Glutamatergic neuron (in vitro differentiated cells): ENCODE data around the gene TADA2A. TPM values are rescaled to one million over a fixed set of nuclear protein-coding genes. Genes with fewer than 3 reads are reported as not detected.
"Not testable (repeated sequence)": the region's sequence is repeated elsewhere in the genome, so short reads cannot be mapped to it uniquely, and the experiment has no call there.

Experiments
- DNase-seq: peaks from one replicate; pipeline ENCODE4 v3.0.0; 2022
- H3K27ac Mint-ChIP-seq: one replicate; pipeline ENCODE4 v1.8.0; 2020; ENCODE audit warnings: mild to moderate bottlenecking, mixed read lengths, inconsistent platforms; ENCODE audit not compliant: unreplicated experiment
- H3K27me3 Mint-ChIP-seq: one replicate; pipeline ENCODE4 v1.8.0; 2020; ENCODE audit warnings: mild to moderate bottlenecking, moderate library complexity, mixed read lengths, inconsistent platforms; ENCODE audit not compliant: unreplicated experiment
- H3K36me3 Mint-ChIP-seq: one replicate; pipeline ENCODE4 v1.8.0; 2020; ENCODE audit warnings: mild to moderate bottlenecking, mixed read lengths, inconsistent platforms; ENCODE audit not compliant: unreplicated experiment
- H3K4me1 Mint-ChIP-seq: one replicate; pipeline ENCODE4 v1.8.0; 2020; ENCODE audit warnings: mild to moderate bottlenecking, low read depth, mixed read lengths, inconsistent platforms; ENCODE audit not compliant: unreplicated experiment
- H3K4me3 Mint-ChIP-seq: one replicate; pipeline ENCODE4 v1.8.0; 2020; ENCODE audit warnings: mild to moderate bottlenecking, mixed read lengths, inconsistent platforms; ENCODE audit not compliant: unreplicated experiment
- H3K9me3 Mint-ChIP-seq: one replicate; pipeline ENCODE4 v1.8.0; 2020; ENCODE audit warnings: mild to moderate bottlenecking, moderate library complexity, mixed read lengths, inconsistent platforms; ENCODE audit not compliant: unreplicated experiment
- total RNA-seq: library from RNA; stranded (reverse); fragmentation: NEBNext Ultra II Directional; extraction: Animal tissue kit (Norgen Biotek cat#: 25700); gene quantifications from one replicate; pipeline ENCODE4 v1.2.1, GENCODE V29; 2021; ENCODE audit not compliant: unreplicated experiment
- TF ChIP-seq, protein P1 (sequence below): fragments of 200-600 bp; sonication (generic); IDR thresholded peaks from one replicate; pipeline ENCODE4 v1.5.0; 2021; ENCODE audit not compliant: partially characterized antibody, unreplicated experiment

The TADA2A gene
- total RNA-seq, 1 donor from 2014 or later: 30.6 TPM

GRCh38 chr17:37399265-37399803 lies 7.4 kb upstream of the TADA2A start:
- H3K4me3 Mint-ChIP-seq: no peak overlapping the region
- H3K36me3 Mint-ChIP-seq: no peaks in the 10 kb centered on the region
- no peaks in the 10 kb centered on the region for H3K27me3 Mint-ChIP-seq
- H3K27ac Mint-ChIP-seq: no peak overlapping the region
- TF ChIP-seq, protein P1, sequence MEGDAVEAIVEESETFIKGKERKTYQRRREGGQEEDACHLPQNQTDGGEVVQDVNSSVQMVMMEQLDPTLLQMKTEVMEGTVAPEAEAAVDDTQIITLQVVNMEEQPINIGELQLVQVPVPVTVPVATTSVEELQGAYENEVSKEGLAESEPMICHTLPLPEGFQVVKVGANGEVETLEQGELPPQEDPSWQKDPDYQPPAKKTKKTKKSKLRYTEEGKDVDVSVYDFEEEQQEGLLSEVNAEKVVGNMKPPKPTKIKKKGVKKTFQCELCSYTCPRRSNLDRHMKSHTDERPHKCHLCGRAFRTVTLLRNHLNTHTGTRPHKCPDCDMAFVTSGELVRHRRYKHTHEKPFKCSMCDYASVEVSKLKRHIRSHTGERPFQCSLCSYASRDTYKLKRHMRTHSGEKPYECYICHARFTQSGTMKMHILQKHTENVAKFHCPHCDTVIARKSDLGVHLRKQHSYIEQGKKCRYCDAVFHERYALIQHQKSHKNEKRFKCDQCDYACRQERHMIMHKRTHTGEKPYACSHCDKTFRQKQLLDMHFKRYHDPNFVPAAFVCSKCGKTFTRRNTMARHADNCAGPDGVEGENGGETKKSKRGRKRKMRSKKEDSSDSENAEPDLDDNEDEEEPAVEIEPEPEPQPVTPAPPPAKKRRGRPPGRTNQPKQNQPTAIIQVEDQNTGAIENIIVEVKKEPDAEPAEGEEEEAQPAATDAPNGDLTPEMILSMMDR: no peak
- H3K9me3 Mint-ChIP-seq: no peaks in the 10 kb centered on the region
- DNase-seq: no peak
- H3K4me1 Mint-ChIP-seq: no peaks in the 10 kb centered on the region

GRCh38 chr17:37400505-37400904 lies 6.2 kb upstream of the TADA2A start:
- Mint-ChIP-seq H3K4me1 (no peaks in the 10 kb centered on the region), H3K4me3 (no peak overlapping the region), H3K9me3 (no peaks in the 10 kb centered on the region), H3K27ac (no peak overlapping the region), H3K27me3 (no peaks in the 10 kb centered on the region), H3K36me3 (no peaks in the 10 kb centered on the region)
- TF ChIP-seq, protein P1: no peak
- DNase-seq: no peak

DNA sequence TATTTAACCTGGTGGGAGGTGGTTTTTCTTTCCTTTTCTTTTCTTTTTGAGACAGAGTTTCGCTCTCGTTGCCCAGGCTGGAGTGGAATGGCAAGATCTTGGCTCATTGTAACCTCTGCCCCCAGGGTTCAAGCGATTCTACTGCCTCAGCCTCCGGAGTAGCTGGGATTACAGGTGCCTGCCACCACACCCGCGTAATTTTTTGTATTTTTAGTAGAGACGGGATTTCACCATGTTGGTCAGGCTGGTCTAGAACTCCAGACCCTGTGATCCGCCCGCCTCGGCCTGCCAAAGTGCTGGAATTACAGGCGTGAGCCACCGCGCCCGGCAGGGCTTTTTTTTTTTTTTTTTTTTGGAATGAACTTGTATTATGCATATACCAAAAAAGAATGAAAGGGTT lies 1.2 kb upstream of the TADA2A start:
- not testable (repeated sequence) for H3K27ac Mint-ChIP-seq, H3K36me3 Mint-ChIP-seq, H3K27me3 Mint-ChIP-seq, H3K4me1 Mint-ChIP-seq, H3K9me3 Mint-ChIP-seq, DNase-seq
- H3K4me3 Mint-ChIP-seq: peak overlapping the region; percentile 98

DNA sequence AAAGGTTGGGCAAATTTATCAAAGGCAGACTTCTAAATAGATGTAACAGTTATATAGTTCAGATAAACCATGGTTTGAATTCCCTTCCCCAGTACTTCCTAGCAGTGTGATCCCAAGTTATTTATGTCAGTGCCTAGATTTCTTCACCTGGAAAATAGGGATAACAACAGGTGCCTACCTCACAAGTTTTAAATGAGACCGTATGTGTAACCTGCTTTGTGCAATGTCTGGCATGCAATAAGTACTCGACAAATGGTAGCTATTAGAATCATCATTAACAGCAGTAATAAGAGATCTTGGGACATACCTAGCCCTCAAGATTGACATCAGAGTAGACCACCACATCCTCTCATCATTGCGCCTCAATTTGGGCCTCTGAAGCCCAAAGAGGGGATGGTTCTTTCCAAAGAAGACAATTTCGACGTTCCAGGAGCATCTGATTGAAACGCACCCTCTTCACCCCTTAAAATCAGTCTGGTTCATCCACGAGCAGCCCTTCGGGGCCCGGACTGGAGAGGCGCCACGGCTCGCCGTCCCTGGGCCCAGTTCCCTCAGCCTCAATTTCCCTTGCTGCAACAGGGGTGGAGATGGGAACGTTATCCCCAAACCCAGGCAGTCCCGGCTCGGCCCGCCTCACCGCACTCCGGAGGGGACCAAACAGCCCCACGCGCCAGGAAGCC lies 591 bp upstream of the TADA2A start:
- TF ChIP-seq, protein P1: no peak
- Mint-ChIP-seq H3K27ac (peak overlapping the region; percentile 93), H3K4me1 (peaks cover 2% of the 10 kb centered on the region), H3K36me3 (no peaks in the 10 kb centered on the region), H3K27me3 (peaks cover 5% of the 10 kb centered on the region), H3K4me3 (peak overlapping the region; percentile 98), H3K9me3 (peaks cover 1% of the 10 kb centered on the region)
- no peak for DNase-seq

GRCh38 chr17:37408145-37408479 lies 1.4 kb downstream of the TADA2A start:
- not testable (repeated sequence) for H3K4me1 Mint-ChIP-seq, H3K9me3 Mint-ChIP-seq, H3K27me3 Mint-ChIP-seq, H3K36me3 Mint-ChIP-seq, DNase-seq, H3K27ac Mint-ChIP-seq
- peak overlapping the region; percentile 91 for H3K4me3 Mint-ChIP-seq

- Mint-ChIP-seq H3K27ac (no peak overlapping the region), H3K27me3 (peaks cover 5% of the 10 kb centered on the region), H3K9me3 (peaks cover 1% of the 10 kb centered on the region), H3K4me1 (peaks cover 2% of the 10 kb centered on the region), H3K4me3 (no peak overlapping the region), H3K36me3 (no peaks in the 10 kb centered on the region)
- DNase-seq: no peak
- TF ChIP-seq, protein P1: no peak
These were observed 3.7 kb downstream of the TADA2A start for GRCh38 chr17:37410357-37410756.
